DND-41 (cell line): ENCODE data around the gene CDK11B.

Experiments
- EZH2 ChIP-seq: IDR thresholded peaks from 3 replicates; pipeline ENCODE4 v1.6.1; 2012; ENCODE audit warnings: borderline replicate concordance, low read depth, mild to moderate bottlenecking, moderate library complexity, low read length, inconsistent platforms; ENCODE audit not compliant: severe bottlenecking
- TF ChIP-seq, protein P1 (sequence below): IDR thresholded peaks from 2 replicates; pipeline ENCODE4 v1.5.1; 2012; ENCODE audit warnings: borderline replicate concordance, low read length, moderate library complexity, mild to moderate bottlenecking; ENCODE audit not compliant: poor library complexity, severe bottlenecking; ENCODE audit errors: extremely low read depth

DNA sequence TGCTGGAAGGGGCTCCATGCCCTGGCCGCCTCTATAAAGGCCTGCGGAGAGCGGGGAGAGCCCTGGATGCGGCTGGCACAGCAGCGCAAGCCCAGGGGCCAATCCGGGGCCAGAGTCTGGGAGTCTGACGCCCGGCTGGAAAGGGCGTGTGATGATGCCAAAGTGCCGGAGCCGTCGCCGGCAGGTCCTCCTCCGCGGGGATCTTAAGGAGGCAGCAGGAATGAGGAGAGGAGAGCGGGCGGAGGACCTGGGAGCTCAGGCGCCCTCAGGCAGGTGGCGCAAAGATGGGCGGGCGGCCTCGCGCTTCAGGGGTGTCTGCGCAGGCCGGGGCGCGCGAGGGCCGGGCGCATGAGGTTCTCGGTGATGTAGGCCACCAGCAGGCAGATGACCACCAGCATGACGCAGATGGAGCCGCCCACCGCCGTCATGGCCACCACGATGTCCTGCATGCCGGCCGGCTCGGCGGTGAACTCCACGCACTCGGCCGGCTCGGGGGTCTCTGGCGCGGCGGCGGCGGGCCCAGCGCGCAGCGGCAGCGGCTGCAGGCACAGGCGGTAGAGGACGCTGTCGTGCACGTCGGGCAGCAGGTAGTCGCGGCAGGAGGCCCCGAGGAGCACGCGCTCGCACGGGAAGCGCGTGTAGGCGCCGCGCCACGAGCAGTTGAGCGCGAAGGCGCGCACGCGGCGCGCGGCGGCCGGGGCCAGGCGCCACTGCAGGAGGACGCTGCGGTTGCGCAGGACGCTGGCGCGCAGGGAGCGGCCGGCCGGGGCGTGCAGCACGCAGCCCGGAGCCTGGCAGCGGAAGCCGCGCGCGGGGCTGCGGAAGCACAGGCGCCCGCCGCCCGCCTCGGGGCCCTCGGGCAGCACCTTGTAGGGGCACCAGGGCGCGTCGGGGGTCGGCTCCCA is 59.5 kb downstream of the CDK11B start:
- no peak for TF ChIP-seq EZH2
- TF ChIP-seq, protein P1, sequence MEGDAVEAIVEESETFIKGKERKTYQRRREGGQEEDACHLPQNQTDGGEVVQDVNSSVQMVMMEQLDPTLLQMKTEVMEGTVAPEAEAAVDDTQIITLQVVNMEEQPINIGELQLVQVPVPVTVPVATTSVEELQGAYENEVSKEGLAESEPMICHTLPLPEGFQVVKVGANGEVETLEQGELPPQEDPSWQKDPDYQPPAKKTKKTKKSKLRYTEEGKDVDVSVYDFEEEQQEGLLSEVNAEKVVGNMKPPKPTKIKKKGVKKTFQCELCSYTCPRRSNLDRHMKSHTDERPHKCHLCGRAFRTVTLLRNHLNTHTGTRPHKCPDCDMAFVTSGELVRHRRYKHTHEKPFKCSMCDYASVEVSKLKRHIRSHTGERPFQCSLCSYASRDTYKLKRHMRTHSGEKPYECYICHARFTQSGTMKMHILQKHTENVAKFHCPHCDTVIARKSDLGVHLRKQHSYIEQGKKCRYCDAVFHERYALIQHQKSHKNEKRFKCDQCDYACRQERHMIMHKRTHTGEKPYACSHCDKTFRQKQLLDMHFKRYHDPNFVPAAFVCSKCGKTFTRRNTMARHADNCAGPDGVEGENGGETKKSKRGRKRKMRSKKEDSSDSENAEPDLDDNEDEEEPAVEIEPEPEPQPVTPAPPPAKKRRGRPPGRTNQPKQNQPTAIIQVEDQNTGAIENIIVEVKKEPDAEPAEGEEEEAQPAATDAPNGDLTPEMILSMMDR, result no peak
